PC-3 (cell line): ENCODE results near the gene CELA3B. TPM values are rescaled to one million over a fixed set of nuclear protein-coding genes. Genes with fewer than 3 reads are reported as not detected.
"Not testable (repeated sequence)": the region's sequence is repeated elsewhere in the genome, so short reads cannot be mapped to it uniquely, and the experiment has no call there.

Source experiments
- ATAC-seq: fragments of 200-7000 bp; cut with Tn5 transposase; 2 replicates; pipeline ENCODE4 v1.9.1; 2020; ENCODE audit warnings: mild to moderate bottlenecking, moderate library complexity
- BruUV-seq: library from RNA; stranded (reverse); fragments of 400-500 nt; replicated peaks from 2 replicates; lab custom pipeline; 2021; lab: Mats Ljungman, UMichigan
- CTCF ChIA-PET: fragments of 300-600 bp; sonication (Branson Sonifier 250); formaldehyde crosslinking; loops from one replicate; lab custom pipeline; 2022; ENCODE audit warnings: antibody characterized with exemption; lab: Charles Lee
- POLR2A ChIA-PET: fragments of 300-600 bp; sonication (Branson Sonifier 250); formaldehyde crosslinking; loops from one replicate; lab custom pipeline; 2022; ENCODE audit warnings: antibody characterized with exemption; ENCODE audit not compliant: unreplicated experiment; lab: Charles Lee
- DNase-seq: peaks from one replicate; pipeline ENCODE4 v3.0.0-alpha.2; 2015
- H2AFZ ChIP-seq: fragments of 300-600 bp; sonication (generic); 2 replicates; pipeline ENCODE4 v1.6.0; 2016; ENCODE audit warnings: antibody characterized with exemption, low read length
- H3F3A ChIP-seq: fragments of 300-600 bp; sonication (generic); one replicate; pipeline ENCODE4 v1.6.0; 2017; ENCODE audit warnings: antibody characterized with exemption, low read length, control low read depth, mild to moderate bottlenecking; ENCODE audit not compliant: unreplicated experiment
- H3K27ac ChIP-seq: fragments of 300-600 bp; sonication (generic); 2 replicates; pipeline ENCODE4 v1.5.1; 2016; ENCODE audit warnings: mild to moderate bottlenecking, low read length
- H3K27me3 ChIP-seq: fragments of 300-600 bp; sonication (generic); 2 replicates; pipeline ENCODE4 v1.6.1; 2016; ENCODE audit warnings: low read length, mixed read lengths
- H3K36me3 ChIP-seq: fragments of 300-600 bp; sonication (generic); 2 replicates; pipeline ENCODE4 v1.6.1; 2016; ENCODE audit warnings: low read depth, mixed run types, low read length, mixed read lengths
- H3K4me1 ChIP-seq: fragments of 300-600 bp; sonication (generic); 2 replicates; pipeline ENCODE4 v1.5.1; 2016; ENCODE audit warnings: low read length; ENCODE audit not compliant: insufficient read depth
- H3K4me2 ChIP-seq: fragments of 300-600 bp; sonication (generic); 2 replicates; pipeline ENCODE4 v1.6.0; 2016; ENCODE audit warnings: low read length
- H3K4me3 ChIP-seq: fragments of 300-600 bp; sonication (generic); 2 replicates; pipeline ENCODE4 v1.5.1; 2016; ENCODE audit warnings: mild to moderate bottlenecking, low read length, mixed read lengths
- H3K79me2 ChIP-seq: fragments of 300-600 bp; sonication (generic); 2 replicates; pipeline ENCODE4 v1.6.1; 2017; ENCODE audit warnings: low read length, mixed read lengths
- H3K9ac ChIP-seq: fragments of 300-600 bp; sonication (generic); 2 replicates; pipeline ENCODE4 v1.6.0; 2016; ENCODE audit warnings: mild to moderate bottlenecking, low read length
- H3K9me2 ChIP-seq: fragments of 300-600 bp; sonication (generic); replicated peaks from 2 replicates; pipeline ENCODE4 v1.6.1; 2016; ENCODE audit warnings: mixed run types, low read length, mixed read lengths
- H3K9me3 ChIP-seq: fragments of 300-600 bp; sonication (generic); 2 replicates; pipeline ENCODE4 v1.6.1; 2016; ENCODE audit warnings: low read length, mixed read lengths
- H4K20me1 ChIP-seq: fragments of 300-600 bp; sonication (generic); 2 replicates; pipeline ENCODE4 v1.6.1; 2016; ENCODE audit warnings: low read length, mixed read lengths
- CTCF ChIP-seq: fragments of 300-600 bp; sonication (generic); conservative IDR thresholded peaks from 2 replicates; pipeline ENCODE4 v1.5.1; 2017; ENCODE audit warnings: antibody characterized with exemption, low read depth, mild to moderate bottlenecking, low read length
- EZH2 ChIP-seq: fragments of 300-600 bp; sonication (generic); IDR thresholded peaks from one replicate; pipeline ENCODE4 v1.6.1; 2017; ENCODE audit warnings: antibody characterized with exemption, mild to moderate bottlenecking, low read length; ENCODE audit not compliant: unreplicated experiment
- intact Hi-C: fragments of 100-400 bp; cut with micrococcal nuclease; formaldehyde crosslinking; loops from 2 replicates; pipeline ENCODE4 v1.9.0; 2023
- total RNA-seq: library from RNA; depleted of rRNA; stranded (reverse); fragments of >200 nt; gene quantifications from 2 replicates; pipeline ENCODE4 v1.2.3, GENCODE V29; 2014

Gene CELA3B
- total RNA-seq, 1 experiment from 2014 or later: not detected

DNA sequence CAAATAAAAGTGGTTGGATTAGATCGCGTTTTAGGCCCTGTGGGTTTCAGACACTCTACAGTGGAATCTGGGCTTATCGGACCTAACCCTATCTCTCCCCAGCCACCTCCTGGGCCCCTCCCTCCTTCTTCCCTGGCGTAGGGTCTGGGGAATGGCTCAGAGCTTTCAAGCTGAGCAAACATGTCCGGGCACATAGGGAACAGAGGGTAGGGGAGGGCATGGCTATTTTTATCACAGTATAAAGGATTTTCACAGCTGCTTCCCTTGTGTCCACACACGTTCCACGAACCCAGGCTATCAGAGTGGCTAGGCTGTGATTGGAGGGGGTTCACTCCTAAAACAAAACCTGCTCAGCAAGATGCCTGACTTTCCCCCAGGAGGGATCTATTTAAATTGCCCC, 22.8 kb downstream of the CELA3B start:
- H3K36me3 ChIP-seq, H3K79me2 ChIP-seq, H3K9ac ChIP-seq, ATAC-seq, H3K9me2 ChIP-seq, CTCF ChIA-PET, H3K27ac ChIP-seq, H3K4me3 ChIP-seq, DNase-seq, POLR2A ChIA-PET, H4K20me1 ChIP-seq, intact Hi-C loops, H3F3A ChIP-seq, H3K4me2 ChIP-seq, BruUV-seq, H3K9me3 ChIP-seq, H3K27me3 ChIP-seq, H2AFZ ChIP-seq: not testable (repeated sequence)
- peaks cover 13% of the 10 kb centered on the region; the same call in 1 of the 2 replicates for H3K4me1 ChIP-seq

- no TSS peak for BruUV-seq
Observed at GRCh38 chr1:22001409-22001808, 24.6 kb downstream of the CELA3B start, which contains the start of gene CELA3A. Gene CELA3A (plus strand): TSS chr1:22001657. CDS start chr1:22001675, 18 bp downstream.

DNA sequence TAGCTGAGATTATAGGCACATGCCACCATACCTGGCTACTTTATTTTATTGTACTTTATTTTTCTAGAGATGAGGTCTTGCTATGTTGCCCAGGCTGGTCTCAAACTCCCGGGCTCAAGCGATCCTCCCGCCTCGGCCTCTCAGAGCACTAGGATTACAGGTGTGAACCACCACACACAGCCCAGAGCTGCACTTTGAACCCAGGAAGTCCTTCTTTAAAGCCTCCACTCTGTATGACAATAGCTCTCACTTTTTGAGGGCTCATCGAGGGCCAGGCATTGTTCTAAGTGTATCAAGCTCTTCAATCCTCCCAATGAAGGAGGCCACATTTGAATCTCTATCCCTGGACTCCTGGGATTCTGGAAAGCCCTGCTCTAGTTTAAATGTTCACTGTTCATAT, 25.6 kb downstream of the CELA3B start:
- H3F3A ChIP-seq, H2AFZ ChIP-seq, H3K9me2 ChIP-seq, H3K9ac ChIP-seq, ATAC-seq, POLR2A ChIA-PET, DNase-seq, H3K9me3 ChIP-seq, H3K4me2 ChIP-seq, H3K27me3 ChIP-seq, H3K27ac ChIP-seq, intact Hi-C loops, H3K36me3 ChIP-seq, BruUV-seq, H3K4me3 ChIP-seq, H3K79me2 ChIP-seq, H3K4me1 ChIP-seq, CTCF ChIA-PET, H4K20me1 ChIP-seq: not testable (repeated sequence)

More at GRCh38 chr1:22001409-22001808, 24.6 kb downstream of the CELA3B start, which contains the start of gene CELA3A:
- TF ChIP-seq EZH2: no peak
- no peak for TF ChIP-seq CTCF
- Histone ChIP-seq H3K9me3 (no peaks in the 10 kb centered on the region), H4K20me1 (no peaks in the 10 kb centered on the region), H3K27me3 (no peaks in the 10 kb centered on the region), H3K36me3 (no peaks in the 10 kb centered on the region), H3K4me2 (no peak within 1 kb of the TSS), H3K79me2 (no peaks in the 10 kb centered on the region), H3K4me3 (no peak within 1 kb of the TSS), H3F3A (no peaks in the 10 kb centered on the region), H3K9me2 (no peaks in the 10 kb centered on the region), H2AFZ (no peak within 1 kb of the TSS), H3K9ac (no peak within 1 kb of the TSS), H3K27ac (no peak within 1 kb of the TSS), H3K4me1 (peaks cover 13% of the 10 kb centered on the region; the same call in 1 of the 2 replicates)
- ChIA-PET POLR2A (no interaction called here), CTCF (no interaction called here)
- ATAC-seq (no peak), DNase-seq (no peak)
- intact Hi-C loops: no loop called here

DNA sequence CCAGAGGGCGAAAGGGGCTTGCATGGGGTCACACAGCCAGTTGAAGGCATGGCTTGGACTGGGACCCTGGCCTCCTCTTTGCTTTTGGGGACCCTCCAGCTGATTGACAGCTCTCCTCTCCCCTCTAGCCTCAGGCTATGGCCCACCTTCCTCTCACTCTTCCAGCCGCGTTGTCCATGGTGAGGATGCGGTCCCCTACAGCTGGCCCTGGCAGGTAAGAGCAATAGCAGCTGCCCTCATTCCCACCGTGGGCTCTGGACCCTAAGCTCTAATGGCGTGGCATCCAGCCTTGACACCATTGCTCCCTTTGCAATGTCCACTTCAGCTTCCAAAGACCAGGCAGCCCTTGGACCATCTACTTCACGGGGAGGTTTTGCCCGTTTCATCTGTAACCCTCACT, 26.1 kb downstream of the CELA3B start:
- H4K20me1 ChIP-seq, ATAC-seq, H3K27ac ChIP-seq, H3F3A ChIP-seq, H3K9me2 ChIP-seq, H3K4me2 ChIP-seq, POLR2A ChIA-PET, CTCF ChIA-PET, H3K79me2 ChIP-seq, intact Hi-C loops, BruUV-seq, H3K9me3 ChIP-seq, H2AFZ ChIP-seq, H3K4me3 ChIP-seq, DNase-seq, H3K36me3 ChIP-seq, H3K4me1 ChIP-seq, H3K27me3 ChIP-seq, H3K9ac ChIP-seq: not testable (repeated sequence)

DNA sequence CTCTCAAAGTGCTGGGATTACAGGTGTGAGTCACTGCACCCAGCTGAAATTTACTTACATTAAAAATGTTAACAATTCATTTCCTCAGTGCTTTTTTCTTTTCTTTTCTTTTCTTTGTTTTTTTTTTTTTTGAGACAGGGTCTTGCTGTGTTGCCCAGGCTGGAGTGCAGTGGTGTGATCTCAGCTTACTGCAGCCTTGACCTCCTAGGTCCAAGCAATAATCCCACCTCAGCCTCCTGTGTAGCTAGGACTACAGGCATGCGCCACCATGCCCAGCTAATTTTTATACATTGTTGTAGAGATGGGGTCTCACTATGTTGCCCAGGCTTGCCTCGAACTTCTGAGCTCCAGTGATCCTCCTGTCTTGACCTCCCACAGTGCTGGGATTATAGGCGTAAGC, 27.1 kb downstream of the CELA3B start:
- H3K79me2 ChIP-seq, ATAC-seq, intact Hi-C loops, H3K9me3 ChIP-seq, DNase-seq, H3F3A ChIP-seq, POLR2A ChIA-PET, H3K9me2 ChIP-seq, H3K9ac ChIP-seq, BruUV-seq, H3K4me2 ChIP-seq, H4K20me1 ChIP-seq, H3K4me3 ChIP-seq, H3K36me3 ChIP-seq, H3K27me3 ChIP-seq, H3K27ac ChIP-seq, H3K4me1 ChIP-seq, H2AFZ ChIP-seq: not testable (repeated sequence)
- CTCF ChIA-PET: interaction anchor here (0.7 kb wide), 1 partner anchor 88 kb away, joined by 3 read pairs; no protein-coding TSS in a partner anchor
